H9 (cell line): ENCODE results near the gene WWC2. TPM values are rescaled to one million over a fixed set of nuclear protein-coding genes. Genes with fewer than 3 reads are reported as not detected.

ENCODE experiments used
- DNase-seq: peaks from one replicate; pipeline ENCODE4 v3.0.0-alpha.2; 2017
- H2AFZ ChIP-seq: one replicate; pipeline ENCODE4 v1.6.1; 2013; ENCODE audit warnings: mild to moderate bottlenecking, low read length, control low read depth, moderate library complexity
- H2AK5ac ChIP-seq: 2 replicates; pipeline ENCODE4 v1.6.1; 2013; ENCODE audit warnings: low read length, control low read depth, mixed read lengths; ENCODE audit not compliant: insufficient read length
- H2BK120ac ChIP-seq: one replicate; pipeline ENCODE4 v1.6.1; 2013; ENCODE audit warnings: low read depth, mild to moderate bottlenecking, low read length, control low read depth, inconsistent platforms; ENCODE audit not compliant: poor library complexity, severe bottlenecking
- H2BK12ac ChIP-seq: 2 replicates; pipeline ENCODE4 v1.6.1; 2013; ENCODE audit warnings: low read length, control low read depth, mixed read lengths, low read depth; ENCODE audit not compliant: insufficient read length
- H2BK15ac ChIP-seq: 2 replicates; pipeline ENCODE4 v1.6.1; 2013; ENCODE audit warnings: low read depth, low read length, control low read depth
- H2BK20ac ChIP-seq: one replicate; pipeline ENCODE4 v1.6.1; 2013; ENCODE audit warnings: low read depth, mild to moderate bottlenecking, low read length, control low read depth, inconsistent platforms; ENCODE audit not compliant: poor library complexity, severe bottlenecking
- H2BK5ac ChIP-seq: 2 replicates; pipeline ENCODE4 v1.6.1; 2013; ENCODE audit warnings: low read length, control low read depth, mixed read lengths; ENCODE audit not compliant: insufficient read length
- H3K14ac ChIP-seq: 2 replicates; pipeline ENCODE4 v1.6.1; 2013; ENCODE audit warnings: low read length, control low read depth; ENCODE audit not compliant: insufficient read depth
- H3K18ac ChIP-seq: 2 replicates; pipeline ENCODE4 v1.6.1; 2013; ENCODE audit warnings: low read depth, mild to moderate bottlenecking, mixed read lengths, low read length, control low read depth; ENCODE audit not compliant: insufficient read length
- H3K23ac ChIP-seq: 2 replicates; pipeline ENCODE4 v1.6.1; 2013; ENCODE audit warnings: low read length, control low read depth, mixed read lengths, low read depth; ENCODE audit not compliant: insufficient read length
- H3K23me2 ChIP-seq: 2 replicates; pipeline ENCODE4 v1.6.1; 2013; ENCODE audit warnings: low read depth, mild to moderate bottlenecking, mixed read lengths, low read length, control low read depth; ENCODE audit not compliant: insufficient read length, poor library complexity, severe bottlenecking
- H3K27ac ChIP-seq: 2 replicates; pipeline ENCODE4 v1.5.1; 2013; ENCODE audit warnings: low read length, control low read depth, mixed read lengths, low read depth; ENCODE audit not compliant: insufficient read length
- H3K27me3 ChIP-seq: 2 replicates; pipeline ENCODE4 v1.6.1; 2013; ENCODE audit warnings: low read length, control low read depth, inconsistent platforms; ENCODE audit not compliant: insufficient read depth
- H3K4ac ChIP-seq: 2 replicates; pipeline ENCODE4 v1.6.1; 2013; ENCODE audit warnings: low read depth, mild to moderate bottlenecking, control low read depth, inconsistent platforms, low read length, moderate library complexity
- H3K4me1 ChIP-seq: 2 replicates; pipeline ENCODE4 v1.6.1; 2013; ENCODE audit warnings: low read length, control low read depth, inconsistent platforms; ENCODE audit not compliant: insufficient read depth
- H3K4me2 ChIP-seq: 2 replicates; pipeline ENCODE4 v1.6.1; 2013; ENCODE audit warnings: low read length, control low read depth, mixed read lengths; ENCODE audit not compliant: insufficient read length, insufficient read depth
- H3K56ac ChIP-seq: 2 replicates; pipeline ENCODE4 v1.6.1; 2013; ENCODE audit warnings: low read depth, mild to moderate bottlenecking, mixed read lengths, low read length, control low read depth; ENCODE audit not compliant: insufficient read length
- H3K79me1 ChIP-seq: 2 replicates; pipeline ENCODE4 v1.6.1; 2013; ENCODE audit warnings: low read depth, mild to moderate bottlenecking, moderate library complexity, low read length, control low read depth, inconsistent platforms; ENCODE audit not compliant: insufficient read depth, poor library complexity, severe bottlenecking
- H3K79me2 ChIP-seq: 2 replicates; pipeline ENCODE4 v1.6.1; 2013; ENCODE audit warnings: low read length, control low read depth, inconsistent platforms; ENCODE audit not compliant: insufficient read depth
- H3K9ac ChIP-seq: 2 replicates; pipeline ENCODE4 v1.6.1; 2013; ENCODE audit warnings: low read length, control low read depth, mixed read lengths; ENCODE audit not compliant: insufficient read length; ENCODE audit errors: extremely low read depth
- H3K9me3 ChIP-seq: one replicate; pipeline ENCODE4 v1.6.1; 2013; ENCODE audit warnings: low read depth, low read length, inconsistent platforms; ENCODE audit not compliant: control insufficient read depth
- H3T11ph ChIP-seq: one replicate; pipeline ENCODE4 v1.6.1; 2013; ENCODE audit warnings: mild to moderate bottlenecking, low read length, control low read depth, inconsistent platforms
- H4K20me1 ChIP-seq: one replicate; pipeline ENCODE4 v1.6.1; 2013; ENCODE audit not compliant: control insufficient read depth, insufficient read length, insufficient read depth
- H4K5ac ChIP-seq: 2 replicates; pipeline ENCODE4 v1.6.1; 2013; ENCODE audit warnings: low read depth, mild to moderate bottlenecking, mixed read lengths, low read length, control low read depth; ENCODE audit not compliant: insufficient read length
- H4K8ac ChIP-seq: replicated peaks from 2 replicates; pipeline ENCODE4 v1.6.1; 2013; ENCODE audit warnings: low read length, control low read depth, mixed read lengths, low read depth; ENCODE audit not compliant: insufficient read length
- H4K91ac ChIP-seq: 2 replicates; pipeline ENCODE4 v1.6.1; 2013; ENCODE audit warnings: low read depth, mild to moderate bottlenecking, moderate library complexity, mixed read lengths, low read length, control low read depth; ENCODE audit not compliant: insufficient read length
- H3K27ac Mint-ChIP-seq, 3 experiments: 2 replicates in 2 of 3; 3 replicates in 1 of 3; pipeline ENCODE4 v1.8.0; 2020 to 2021; ENCODE audit warnings: mixed read lengths in 3 of 3, mild to moderate bottlenecking in 1 of 3, moderate library complexity in 1 of 3
- H3K27me3 Mint-ChIP-seq: 2 replicates; pipeline ENCODE4 v1.8.0; 2021; ENCODE audit warnings: low read depth, mild to moderate bottlenecking, moderate library complexity, mixed read lengths
- H3K36me3 Mint-ChIP-seq, 3 experiments: 2 replicates in 2 of 3; 3 replicates in 1 of 3; pipeline ENCODE4 v1.8.0; 2020 to 2021; ENCODE audit warnings: low read depth in 3 of 3, mixed read lengths in 3 of 3; ENCODE audit not compliant: insufficient read depth in 1 of 3
- H3K4me1 Mint-ChIP-seq, 2 experiments: 2 replicates each; pipeline ENCODE4 v1.8.0; 2020; ENCODE audit warnings: mixed read lengths in 2 of 2
- H3K4me3 Mint-ChIP-seq, 2 experiments: 2 replicates in 1 of 2; 3 replicates in 1 of 2; pipeline ENCODE4 v1.8.0; 2020 to 2021; ENCODE audit warnings: mild to moderate bottlenecking in 2 of 2, mixed read lengths in 2 of 2, moderate library complexity in 1 of 2
- H3K9me3 Mint-ChIP-seq, 2 experiments: 2 replicates in 1 of 2; 3 replicates in 1 of 2; pipeline ENCODE4 v1.8.0; 2020; ENCODE audit warnings: mild to moderate bottlenecking in 2 of 2, mixed read lengths in 2 of 2, moderate library complexity in 1 of 2
- CTCF ChIP-seq: fragments of 200-600 bp; sonication (generic); conservative IDR thresholded peaks from 3 replicates; pipeline ENCODE4 v1.8.0; 2021; ENCODE audit warnings: antibody characterized with exemption, mild to moderate bottlenecking
- WGBS: extraction: QIAGEN DNeasy Blood & Tissue Kit; methylation state at CpG from one replicate; pipeline ENCODE4 v1.1.7; 2013; ENCODE audit warnings: missing lambda C conversion rate, low lambda C conversion rate, mixed read lengths; ENCODE audit not compliant: insufficient read length; ENCODE audit errors: extremely low coverage; 5-methylcytosine and 5-hydroxymethylcytosine counted together
- total RNA-seq: library from RNA; stranded (reverse); gene quantifications from 2 replicates; pipeline ENCODE4 v1.2.1, GENCODE V29; 2021

Gene WWC2
- total RNA-seq, 1 experiment from 2014 or later: 106 TPM

- no peak overlapping the region for H3K56ac ChIP-seq
- TF ChIP-seq CTCF: no peak
- H3K27ac Mint-ChIP-seq: peak overlapping the region; percentile 57 to 83 (median 71)
- H3K4me1 ChIP-seq: peaks cover 4% of the 10 kb centered on the region; the same call in 1 of the 2 replicates
- no peak overlapping the region for H3K18ac ChIP-seq
- no peak overlapping the region for H3T11ph ChIP-seq
- H3K4me1 Mint-ChIP-seq: peaks cover 29 to 37% of the 10 kb centered on the region in 2 experiments
- H3K27ac ChIP-seq: no peak overlapping the region
- H3K79me2 ChIP-seq: peaks cover 29% of the 10 kb centered on the region; the same call in 1 of the 2 replicates
- H3K14ac ChIP-seq: no peak overlapping the region
- no peak overlapping the region for H3K4me2 ChIP-seq
- H2BK20ac ChIP-seq: no peak overlapping the region
- no peak overlapping the region for H2AK5ac ChIP-seq
- no peak overlapping the region for H3K23ac ChIP-seq
- no peak overlapping the region for H2BK12ac ChIP-seq
- no peaks in the 10 kb centered on the region for H4K20me1 ChIP-seq
- no peaks in the 10 kb centered on the region for H3K9me3 ChIP-seq
- no peak overlapping the region for H3K9ac ChIP-seq
- H2BK15ac ChIP-seq: no peak overlapping the region
- no peaks in the 10 kb centered on the region for H3K9me3 Mint-ChIP-seq
- H2BK5ac ChIP-seq: no peak overlapping the region
- H2BK120ac ChIP-seq: no peak overlapping the region
- no CpG with 5 or more reads among the region's 10 CpGs for WGBS
- no peaks in the 10 kb centered on the region for H3K27me3 ChIP-seq
- no peaks in the 10 kb centered on the region for H3K23me2 ChIP-seq
- H3K36me3 Mint-ChIP-seq: peaks cover 2 to 7% (median 5%) of the 10 kb centered on the region in 3 experiments; a peak in 4 of 7 replicates
- H4K91ac ChIP-seq: no peak overlapping the region
- no peak overlapping the region for H4K5ac ChIP-seq
- H3K79me1 ChIP-seq: peaks cover 6% of the 10 kb centered on the region
- no peaks in the 10 kb centered on the region for H3K27me3 Mint-ChIP-seq
- no peak for DNase-seq
- H4K8ac ChIP-seq: no peak overlapping the region
- H3K4me3 Mint-ChIP-seq: no peak overlapping the region
- H2AFZ ChIP-seq: no peak overlapping the region
- H3K4ac ChIP-seq: no peak overlapping the region
These were observed 55.8 kb downstream of the WWC2 start for GRCh38 chr4:183154701-183155391.
